Kidney (tissue), 14 donors: ENCODE measurements around the gene ALPG. TPM values are rescaled to one million over a fixed set of nuclear protein-coding genes. Genes with fewer than 3 reads are reported as not detected.
A peak's percentile ranks its signal among the peaks of the same experiment; 100 is the strongest.
"Not testable (repeated sequence)": the region's sequence is repeated elsewhere in the genome, so short reads cannot be mapped to it uniquely, and the experiment has no call there.

Experiments
- DNase-seq, 5 donors: peaks; one replicate each; pipeline ENCODE4 v3.0.0-alpha.2; 2013 to 2020
- FAIRE-seq: peaks from 2 replicates; lab custom pipeline; 2012; peaks lifted over from hg19 to GRCh38; lab: Jason Lieb, UNC
- H3K27ac ChIP-seq, 2 donors: one replicate each; pipeline ENCODE4 v1.7.0; 2013; ENCODE audit warnings: low read depth in 2 of 2, low read length in 2 of 2, inconsistent platforms in 1 of 2
- H3K27me3 ChIP-seq: one replicate; pipeline ENCODE4 v1.7.1; 2013; ENCODE audit warnings: low read length, inconsistent platforms; ENCODE audit not compliant: control insufficient read depth, insufficient read depth
- H3K36me3 ChIP-seq, 3 donors: one replicate each; pipeline versions ENCODE4 v1.7.0 to v1.7.1; 2013; ENCODE audit warnings: low read length in 3 of 3, control low read depth in 1 of 3, inconsistent platforms in 1 of 3; ENCODE audit not compliant: insufficient read depth in 3 of 3, control insufficient read depth in 2 of 3
- H3K4me1 ChIP-seq, 3 donors: one replicate each; pipeline versions ENCODE4 v1.7.0 to v1.7.1; 2013; ENCODE audit warnings: low read length in 3 of 3, inconsistent platforms in 1 of 3, low read depth in 1 of 3; ENCODE audit not compliant: control insufficient read depth in 2 of 3, insufficient read depth in 2 of 3
- H3K4me3 ChIP-seq, 3 donors: one replicate each; pipeline versions ENCODE4 v1.7.0 to v1.8.1; 2013; ENCODE audit warnings: low read length in 3 of 3, control low read depth in 1 of 3, inconsistent platforms in 1 of 3
- H3K9ac ChIP-seq, 3 donors: one replicate each; pipeline versions ENCODE4 v1.7.0 to v1.7.1; 2013; ENCODE audit warnings: low read length in 3 of 3, control low read depth in 1 of 3, inconsistent platforms in 1 of 3
- H3K9me3 ChIP-seq, 3 donors: one replicate each; pipeline versions ENCODE4 v1.7.0 to v1.7.1; 2013; ENCODE audit warnings: low read length in 3 of 3, control low read depth in 1 of 3, inconsistent platforms in 1 of 3; ENCODE audit not compliant: control insufficient read depth in 2 of 3, insufficient read depth in 1 of 3
- CTCF ChIP-seq: IDR thresholded peaks from 3 replicates; pipeline ENCODE4 v1.5.1; 2012; ENCODE audit warnings: mild to moderate bottlenecking, moderate library complexity, borderline replicate concordance; ENCODE audit not compliant: insufficient read depth; ENCODE audit errors: extremely low read depth
- intact Hi-C: fragments of 100-400 bp; cut with DNase I; formaldehyde crosslinking; loops from one replicate; pipeline ENCODE4 v1.11.1; 2022
- polyA plus RNA-seq: library from polyadenylated mRNA; stranded (reverse); fragments of 350-450 nt; fragmentation: Illumina TruSeq; extraction: RNeasy Lipid Tissue Mini Kit (QIAGEN cat#74804); gene quantifications from one replicate; pipeline ENCODE4 v1.2.3, GENCODE V29; 2014; ENCODE audit warnings: low read depth, low replicate concordance; ENCODE audit not compliant: insufficient read depth
- total RNA-seq: library from RNA; stranded (reverse); fragmentation: NEBNext Ultra II Directional; extraction: Animal tissue kit (Norgen Biotek cat#: 25700); gene quantifications from one replicate; pipeline ENCODE4 v1.2.1, GENCODE V29; 2021
- donor health status: control.
- donor health status: control.
- donor health status: control.
- donor health status: control.
- donor health status: control.
- donor health status: DM: yes; HTN: yes; CAD: no.
- donor health status: Normal renal cell carcinoma (clear cell type).

ALPG gene
- total and polyA plus RNA-seq, 2 donors from 2014 or later = not detected

DNA sequence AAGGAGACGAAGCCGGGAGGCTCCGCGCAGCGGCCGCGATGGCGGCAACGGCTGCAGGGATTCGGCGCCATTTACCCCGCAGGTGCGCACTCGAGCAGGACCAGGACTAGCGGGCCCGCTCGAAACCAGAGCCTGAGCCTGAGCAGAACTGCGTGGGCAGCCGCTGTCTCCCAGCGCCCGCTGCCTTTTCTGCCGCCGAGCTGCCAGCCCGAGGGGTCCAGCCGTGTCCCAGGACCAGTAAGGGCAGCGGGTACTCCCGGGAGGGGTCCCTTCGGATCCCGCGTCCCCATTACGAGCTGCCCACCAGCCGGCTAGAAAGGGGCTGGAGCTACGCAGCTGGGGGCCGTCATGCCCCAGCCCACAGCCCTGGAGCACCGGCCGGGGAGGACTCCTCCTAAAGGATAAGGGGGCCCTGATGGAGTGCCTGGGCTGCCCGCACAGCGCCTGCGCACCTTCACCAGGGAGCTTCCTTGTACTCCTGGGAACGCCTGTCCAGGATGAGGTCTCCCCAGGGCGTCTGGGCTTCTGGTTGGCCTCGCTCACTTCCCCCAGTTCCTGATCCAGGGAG lies 18.2 kb upstream of the ALPG start:
- Histone ChIP-seq H3K36me3 (no peaks in the 10 kb centered on the region), H3K4me1 (peaks cover 0 to 4% (median 0%) of the 10 kb centered on the region in 3 donors), H3K4me3 (no peak overlapping the region), H3K9ac (no peak overlapping the region), H3K9me3 (no peaks in the 10 kb centered on the region), H3K27me3 (peaks cover 37% of the 10 kb centered on the region), H3K27ac (no peak overlapping the region)
- TF ChIP-seq CTCF = no peak
- FAIRE-seq = no peak
- intact Hi-C loops = no loop called here
- peak in 1 of 5 donors; percentile 19 for DNase-seq

DNA sequence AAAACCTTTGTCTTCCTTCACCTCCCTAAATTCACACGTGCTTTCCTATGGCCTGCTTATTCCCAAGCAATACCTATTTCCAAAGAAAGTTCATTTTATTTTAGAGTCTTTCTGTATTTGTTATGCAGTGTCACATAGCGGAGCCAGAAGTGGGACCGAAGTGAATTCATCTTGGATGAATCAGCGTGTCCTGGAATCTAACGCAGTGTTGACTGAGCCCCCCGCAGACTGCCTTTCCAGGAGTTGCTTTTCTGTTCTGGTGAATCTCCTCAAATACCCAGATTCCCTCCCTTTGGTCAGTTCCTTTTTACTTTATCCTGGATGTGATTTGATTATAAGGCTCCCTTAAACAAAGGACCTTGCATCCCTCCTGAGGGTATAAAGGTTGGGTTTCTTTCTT lies 17.3 kb upstream of the ALPG start:
- TF ChIP-seq CTCF = no peak
- DNase-seq (no peak), FAIRE-seq (no peak)
- Histone ChIP-seq H3K27me3 (peaks cover 37% of the 10 kb centered on the region), H3K9ac (no peak overlapping the region), H3K9me3 (no peaks in the 10 kb centered on the region), H3K4me1 (peaks cover 0 to 4% (median 0%) of the 10 kb centered on the region in 3 donors), H3K36me3 (no peaks in the 10 kb centered on the region), H3K4me3 (no peak overlapping the region), H3K27ac (no peak overlapping the region)
- intact Hi-C loops = no loop called here

- no peak overlapping the region for H3K27ac ChIP-seq
- H3K4me1 ChIP-seq = peaks cover 0 to 4% (median 0%) of the 10 kb centered on the region in 3 donors
- no peak for DNase-seq
- intact Hi-C loops = no loop called here
- H3K4me3 ChIP-seq = no peak overlapping the region
- H3K9me3 ChIP-seq = no peaks in the 10 kb centered on the region
- no peak overlapping the region for H3K9ac ChIP-seq
- no peaks in the 10 kb centered on the region for H3K36me3 ChIP-seq
- H3K27me3 ChIP-seq = peaks cover 29% of the 10 kb centered on the region
- no peak for TF ChIP-seq CTCF
- FAIRE-seq = no peak
Observed at GRCh38 chr2:232390661-232391060, 16.0 kb upstream of the ALPG start.

GRCh38 chr2:232393556-232393955 lies 13.1 kb upstream of the ALPG start:
- H3K9me3 ChIP-seq = no peaks in the 10 kb centered on the region

DNA sequence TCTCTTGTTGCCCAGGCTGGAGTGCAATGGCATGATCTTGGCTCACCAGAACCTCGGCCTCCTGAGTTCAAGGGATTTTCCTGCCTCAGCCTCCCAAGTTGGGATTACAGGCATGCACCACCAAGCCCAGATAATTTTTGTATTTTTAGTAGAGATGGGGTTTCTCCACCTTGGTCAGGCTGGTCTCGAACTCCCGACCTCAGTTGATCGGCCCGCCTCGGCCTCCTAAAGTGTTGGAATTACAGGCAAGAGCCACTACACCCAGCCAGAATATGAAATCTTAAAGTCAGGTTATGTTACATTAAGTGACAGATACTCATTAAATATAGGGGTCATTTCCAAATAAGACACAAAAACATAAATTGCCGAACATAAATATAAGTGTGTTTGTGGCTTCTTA lies 12.2 kb upstream of the ALPG start:
- H3K9ac ChIP-seq, H3K36me3 ChIP-seq, H3K4me1 ChIP-seq, H3K9me3 ChIP-seq, intact Hi-C loops, H3K27me3 ChIP-seq, FAIRE-seq, DNase-seq, H3K4me3 ChIP-seq, H3K27ac ChIP-seq: not testable (repeated sequence)

More at GRCh38 chr2:232393556-232393955, 13.1 kb upstream of the ALPG start:
- no peak for TF ChIP-seq CTCF
- DNase-seq (no peak), FAIRE-seq (no peak)
- Histone ChIP-seq H3K36me3 (no peaks in the 10 kb centered on the region), H3K9ac (no peak overlapping the region), H3K4me3 (no peak overlapping the region), H3K27me3 (peaks cover 13% of the 10 kb centered on the region), H3K27ac (no peak overlapping the region), H3K4me1 (no peaks in the 10 kb centered on the region)
- intact Hi-C loops = no loop called here
